Stimulated activated CD8-positive, alpha-beta memory T cell treated with anti-CD3 and anti-CD28 coated beads, Interleukin-15, amount 100 ng/mL, for 24 hours (primary cell): ENCODE measurements around the gene TMEM178A.

Experiments used
- DNase-seq: peaks from one replicate; pipeline ENCODE4 v3.0.0-alpha.2; 2020; ENCODE audit warnings: low read depth

TMEM178A gene

DNA sequence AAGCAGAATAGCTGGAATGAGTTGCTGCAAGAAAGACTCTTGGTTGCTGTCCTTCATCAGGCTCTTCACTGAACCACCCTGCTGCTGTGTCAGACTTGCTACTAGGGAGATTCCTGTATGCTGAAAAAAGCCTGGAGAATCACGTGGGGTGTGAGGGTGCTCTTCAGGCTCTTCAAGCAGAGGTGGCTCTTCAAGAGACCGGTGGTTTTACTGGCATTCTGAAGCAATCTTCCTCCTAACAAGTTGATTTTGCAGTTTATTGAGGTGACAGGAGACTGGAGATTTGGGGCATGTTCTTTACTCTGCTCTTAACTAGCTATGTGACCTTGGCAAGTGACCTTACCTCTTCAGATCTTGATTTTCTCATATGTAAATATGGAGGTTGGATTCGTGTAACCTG lies 14.1 kb downstream of the TMEM178A start:
- DNase-seq = no peak

DNA sequence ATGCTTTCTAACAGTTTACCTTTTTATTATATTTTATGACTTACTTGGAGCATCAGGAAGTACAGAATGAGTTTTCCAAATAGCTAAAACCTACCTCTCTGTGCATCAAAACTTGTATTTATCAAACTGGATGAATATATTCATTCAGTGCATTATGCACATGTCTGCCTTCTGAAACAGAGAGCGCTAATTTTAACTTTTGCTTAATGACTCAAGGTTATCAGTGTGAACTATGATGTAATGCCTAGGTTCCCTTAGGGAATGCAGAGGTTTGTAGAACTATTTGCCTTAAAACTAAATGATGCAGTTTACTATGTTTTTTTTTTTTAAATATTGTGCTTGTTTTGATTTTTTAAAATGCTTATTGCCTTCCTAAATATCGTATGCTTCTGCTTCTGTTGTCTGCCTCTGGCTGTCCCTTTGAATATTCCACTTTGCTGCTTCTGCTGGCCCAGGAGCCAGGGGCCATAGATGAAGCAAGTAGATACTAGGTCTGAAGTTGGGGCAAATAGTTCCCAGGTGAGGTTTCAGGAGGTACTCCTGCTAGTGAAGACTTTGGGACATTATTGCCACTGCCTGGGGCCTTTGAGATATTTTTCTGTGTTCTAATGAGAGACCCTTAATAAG lies 16.5 kb downstream of the TMEM178A start:
- no peak for DNase-seq

DNA sequence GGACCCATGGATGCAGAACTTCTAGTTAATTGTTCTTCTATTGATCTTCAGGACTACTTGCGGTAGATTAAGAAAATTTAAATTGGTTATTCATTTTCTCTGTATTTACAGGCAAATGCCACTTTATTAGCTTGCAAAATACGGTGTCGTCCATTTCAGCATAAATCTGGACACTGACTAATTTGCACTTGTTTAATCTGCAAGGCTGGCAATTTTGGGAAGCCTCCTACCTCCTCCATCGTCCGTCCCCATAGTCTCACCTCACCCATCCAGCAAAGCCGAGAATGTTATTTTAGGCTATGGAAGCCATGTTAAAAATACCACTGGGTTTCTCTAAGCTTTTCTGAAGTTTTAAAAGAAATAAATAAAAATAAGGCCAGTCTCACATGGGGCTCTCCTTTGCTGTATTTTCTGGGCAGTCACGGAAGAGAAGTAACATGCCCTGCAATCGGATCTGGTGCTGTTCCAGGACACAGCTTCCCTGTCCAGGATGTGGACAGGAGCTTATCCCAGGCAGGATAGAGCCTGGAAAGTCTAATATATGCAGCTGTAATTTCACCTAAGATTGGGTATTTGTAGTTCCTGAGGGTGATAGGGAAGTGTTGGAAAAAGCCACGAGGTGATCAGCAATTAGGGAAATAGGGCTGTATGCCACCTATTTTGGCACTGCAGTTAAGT lies 17.4 kb downstream of the TMEM178A start:
- DNase-seq = no peak

DNA sequence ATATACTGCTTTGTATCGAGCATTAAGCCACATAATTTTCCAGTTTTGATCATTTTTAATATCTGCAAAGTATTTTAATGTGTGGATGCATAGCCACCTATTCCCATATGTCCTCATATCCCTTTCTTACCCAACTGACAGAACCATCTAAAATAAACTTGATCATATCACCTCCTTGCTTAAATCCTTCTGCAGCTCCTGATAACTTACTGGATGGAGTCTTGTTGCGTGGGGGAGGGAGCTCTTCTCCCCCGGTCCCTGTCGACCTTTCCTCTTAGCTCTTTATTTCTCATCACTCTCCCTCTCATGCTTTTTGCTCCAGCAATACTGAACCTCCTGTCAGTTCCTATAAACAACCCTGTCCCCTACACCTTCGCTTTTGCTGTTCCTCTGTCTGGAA lies 18.7 kb downstream of the TMEM178A start:
- no peak for DNase-seq

DNA sequence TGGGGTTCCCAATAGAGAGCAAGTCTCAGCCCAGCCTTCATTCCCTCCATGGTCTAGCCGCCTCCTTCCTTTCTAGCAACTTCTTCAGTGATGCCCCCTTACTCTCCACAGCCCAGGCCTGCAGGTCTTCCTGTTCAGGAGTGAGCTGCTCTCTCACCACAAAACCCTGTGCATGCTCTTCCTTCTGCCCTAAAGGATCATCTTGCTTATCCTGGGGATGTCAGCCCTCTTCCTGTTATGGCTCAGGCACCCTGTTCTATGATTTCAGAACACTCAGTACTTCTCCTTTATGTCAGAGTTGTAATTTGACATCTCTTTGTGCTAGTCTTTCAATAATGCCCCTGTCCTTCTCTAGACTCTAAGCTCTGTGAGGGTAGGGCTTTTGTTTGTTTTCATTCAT lies 19.4 kb downstream of the TMEM178A start:
- DNase-seq = no peak

DNA sequence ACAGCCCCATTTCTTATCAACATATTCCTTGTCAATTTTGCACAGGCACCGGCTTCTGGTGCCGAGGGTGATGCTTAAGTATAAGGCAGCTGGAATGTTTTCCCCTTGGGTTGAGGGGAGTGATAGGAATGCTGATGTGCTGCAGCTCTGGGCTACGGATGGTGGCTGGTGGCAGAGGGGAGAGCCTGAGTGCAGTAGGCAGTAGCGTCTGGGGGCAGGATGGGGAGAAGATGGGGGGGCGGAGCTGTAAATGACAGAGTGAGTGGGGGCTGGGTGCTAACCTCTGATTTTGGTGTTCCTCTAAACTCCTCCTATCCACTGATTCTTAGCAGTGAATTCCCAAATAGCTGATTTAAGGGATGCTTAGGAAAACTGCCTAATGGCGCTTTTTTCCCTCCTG lies 20.7 kb downstream of the TMEM178A start:
- no peak for DNase-seq

DNA sequence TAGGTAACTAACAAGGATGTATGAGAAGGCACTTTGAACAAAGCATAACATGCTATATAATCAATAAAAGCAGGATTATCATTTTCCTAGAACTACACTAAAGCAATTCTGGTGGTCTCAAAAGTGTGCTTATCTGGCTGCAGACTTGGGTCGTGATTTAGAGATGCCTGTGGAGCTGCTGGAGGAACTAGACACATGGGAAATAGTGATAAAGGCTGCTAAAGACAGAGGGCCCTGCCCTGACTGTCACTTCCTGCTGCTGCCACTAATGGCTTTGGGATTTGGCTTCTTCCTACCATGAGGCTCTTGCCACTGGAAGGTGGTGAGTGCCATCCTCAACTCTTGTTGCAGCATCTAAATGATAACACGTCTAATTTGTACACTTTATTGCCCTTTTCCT lies 22.5 kb downstream of the TMEM178A start:
- no peak for DNase-seq

DNA sequence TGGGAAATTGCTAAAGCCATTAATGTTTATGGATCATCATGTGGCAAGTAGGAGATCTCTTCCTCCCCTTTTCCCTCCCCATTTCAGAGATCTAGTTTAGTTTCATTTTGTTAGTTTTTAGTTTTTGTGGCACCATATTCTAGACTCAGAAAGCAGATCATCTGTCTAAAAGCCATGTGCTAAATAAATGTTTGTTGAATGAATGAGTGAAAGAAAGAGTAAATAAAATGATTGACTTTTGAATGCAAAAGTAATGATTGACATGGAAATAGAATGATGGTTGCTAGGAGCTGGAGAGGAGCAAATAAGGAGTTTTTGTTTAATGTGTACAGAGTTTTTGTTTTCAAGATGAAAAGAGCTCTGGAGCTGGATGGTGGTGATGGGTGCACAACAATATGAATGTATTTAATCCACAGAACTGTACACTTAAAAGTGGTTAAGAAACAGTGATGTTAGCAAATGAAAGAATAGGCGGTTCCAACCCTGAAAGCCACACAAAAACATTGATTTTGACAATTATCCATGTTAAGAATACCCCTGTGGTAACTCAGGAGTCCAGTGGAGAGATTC lies 23.6 kb downstream of the TMEM178A start:
- no peak for DNase-seq

DNA sequence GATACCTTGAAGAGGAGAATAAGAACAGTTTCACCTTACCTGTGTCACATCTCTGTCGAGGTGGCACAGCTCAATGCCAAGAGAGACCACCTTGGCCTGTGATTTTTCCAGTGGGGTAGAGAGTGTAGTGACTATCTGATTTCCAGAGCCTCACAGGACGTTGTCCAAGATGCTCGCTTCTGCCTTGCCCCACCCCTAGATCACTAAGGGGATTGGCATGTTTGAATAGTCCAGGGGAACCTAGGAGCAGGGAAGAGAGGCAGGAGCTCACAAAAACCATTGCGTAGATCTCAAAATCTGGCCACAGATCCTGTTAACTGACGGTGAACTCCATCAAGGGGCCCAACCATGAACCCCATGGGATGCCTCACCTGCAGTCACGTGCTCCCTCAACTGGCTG lies 24.2 kb downstream of the TMEM178A start:
- DNase-seq = no peak

DNA sequence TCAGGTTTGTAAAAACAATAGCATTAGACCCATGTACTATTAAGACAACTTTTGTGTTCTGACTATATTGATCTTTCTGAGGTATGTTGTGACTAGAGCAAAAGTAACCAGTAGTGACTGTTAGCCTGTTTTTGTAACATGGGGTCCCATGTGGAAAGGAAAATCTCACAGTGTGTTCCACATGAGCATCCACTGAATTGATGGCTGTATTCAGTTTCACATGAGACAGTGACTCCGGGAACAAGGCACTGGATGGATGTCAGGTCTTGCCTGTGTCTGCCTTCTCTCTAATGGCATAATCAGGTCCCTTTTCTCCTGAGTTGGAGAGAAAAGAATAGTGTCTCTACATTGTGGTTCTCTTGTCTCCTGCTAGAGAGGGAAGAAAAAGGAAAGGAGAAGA lies 27.5 kb downstream of the TMEM178A start:
- no peak for DNase-seq

DNA sequence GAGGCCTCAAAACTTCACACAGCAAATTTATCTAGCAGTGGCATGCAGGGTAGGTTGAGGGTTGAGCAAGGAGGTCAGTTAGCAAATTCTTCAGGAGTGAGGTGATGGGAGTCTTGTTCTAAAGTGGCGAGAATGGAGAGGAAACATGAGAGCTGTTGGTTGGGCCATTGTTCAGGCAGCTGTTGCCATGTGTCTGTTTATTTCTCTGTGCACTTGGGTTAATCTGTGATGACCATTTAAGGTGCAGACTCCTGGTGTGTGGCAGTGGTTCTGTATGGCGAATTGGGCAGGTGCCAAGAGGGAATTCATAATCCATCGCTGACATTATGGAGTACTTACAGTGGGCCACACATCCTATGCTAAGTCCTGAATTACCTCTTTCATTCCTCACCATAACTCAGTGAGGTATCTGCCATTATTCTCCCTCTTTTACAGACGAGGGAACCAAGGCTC lies 30.4 kb downstream of the TMEM178A start:
- no peak for DNase-seq

DNA sequence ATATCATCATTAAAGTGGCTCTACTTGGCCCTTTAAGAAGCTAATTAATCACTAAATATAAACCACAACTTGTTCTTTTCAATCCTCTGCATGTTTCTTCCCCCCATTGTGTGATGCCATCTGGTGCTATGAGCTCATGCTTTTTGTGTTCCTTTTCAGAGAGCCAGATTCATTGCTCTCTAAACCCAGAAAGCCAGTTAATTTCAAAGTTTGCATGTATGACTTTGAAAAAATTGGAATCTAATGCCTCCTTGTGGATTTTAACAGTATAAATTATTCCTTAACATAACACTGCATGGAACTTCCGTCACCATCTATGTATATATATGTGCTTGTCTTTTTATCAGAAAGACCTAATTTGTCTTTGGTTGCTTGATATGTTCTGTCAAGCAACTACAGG lies 31.1 kb downstream of the TMEM178A start:
- no peak for DNase-seq

DNA sequence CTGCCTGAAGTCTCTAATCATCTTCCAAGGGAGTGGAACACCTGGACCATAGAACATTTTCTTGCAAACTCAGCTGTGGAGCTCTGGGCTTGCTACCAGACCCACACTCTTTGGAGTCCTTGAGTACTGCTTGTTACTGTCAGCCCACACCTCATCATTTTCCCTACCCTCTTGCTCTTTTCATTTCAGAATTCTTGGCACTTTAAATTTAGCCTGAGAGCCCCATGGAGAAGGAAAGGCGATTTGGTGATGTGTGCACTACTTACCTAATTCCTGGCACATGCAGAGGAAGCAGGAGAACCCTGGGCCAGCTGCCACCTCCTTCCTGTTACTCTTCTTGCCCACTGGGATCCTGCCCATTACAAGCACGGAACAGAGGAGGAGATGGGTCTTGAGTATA lies 31.7 kb downstream of the TMEM178A start:
- DNase-seq = no peak

DNA sequence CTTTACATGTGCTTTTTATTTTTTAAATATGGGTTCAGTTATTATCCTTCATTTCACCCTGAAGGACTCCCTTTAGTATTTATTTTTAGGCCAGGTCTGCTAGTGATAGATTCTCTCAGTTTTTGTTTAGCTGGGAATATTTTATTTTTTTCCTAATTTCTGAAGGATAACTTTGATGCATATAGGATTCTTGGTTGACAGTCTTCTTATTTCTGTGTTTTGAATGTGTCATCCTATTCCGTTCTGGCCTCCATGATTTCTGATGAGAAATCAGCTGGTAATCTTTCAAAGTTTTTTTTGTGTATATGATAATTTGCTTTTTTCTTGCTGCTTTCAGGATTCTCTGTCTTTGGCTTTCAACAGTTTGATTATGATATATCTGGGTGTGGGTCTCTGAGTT lies 35.4 kb downstream of the TMEM178A start:
- DNase-seq = no peak

DNA sequence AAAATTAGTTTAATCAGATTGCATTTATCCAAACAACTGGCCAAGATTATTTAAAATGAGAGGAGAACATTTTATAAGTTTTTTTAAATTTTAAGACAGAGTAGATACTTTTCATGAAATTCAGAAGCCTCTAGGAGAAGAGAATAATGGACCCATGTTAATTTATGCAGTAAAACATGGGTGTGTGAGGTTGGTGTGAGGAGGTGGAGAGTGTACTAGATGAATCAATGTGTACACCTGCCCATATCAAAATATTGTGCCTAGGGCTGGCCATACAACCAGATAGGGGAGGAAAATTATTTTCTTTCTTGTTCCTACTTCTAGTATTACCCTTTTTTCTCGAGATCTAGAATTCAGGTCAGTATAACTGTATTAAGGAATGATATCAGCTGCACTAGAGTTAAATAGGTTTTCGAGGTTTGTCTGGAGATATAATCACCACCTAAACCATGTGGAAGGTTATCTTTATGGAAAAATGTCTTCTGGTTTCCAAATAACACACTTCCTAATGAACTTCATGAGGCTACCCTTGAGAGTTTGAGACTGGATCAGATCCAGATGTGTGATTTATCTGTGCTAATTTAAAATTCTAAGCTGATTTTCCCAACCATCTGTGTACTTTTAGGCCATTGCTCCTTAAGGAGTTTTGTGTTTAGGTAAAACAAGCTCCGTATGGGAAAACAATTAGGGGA lies 37.6 kb downstream of the TMEM178A start:
- no peak for DNase-seq

DNA sequence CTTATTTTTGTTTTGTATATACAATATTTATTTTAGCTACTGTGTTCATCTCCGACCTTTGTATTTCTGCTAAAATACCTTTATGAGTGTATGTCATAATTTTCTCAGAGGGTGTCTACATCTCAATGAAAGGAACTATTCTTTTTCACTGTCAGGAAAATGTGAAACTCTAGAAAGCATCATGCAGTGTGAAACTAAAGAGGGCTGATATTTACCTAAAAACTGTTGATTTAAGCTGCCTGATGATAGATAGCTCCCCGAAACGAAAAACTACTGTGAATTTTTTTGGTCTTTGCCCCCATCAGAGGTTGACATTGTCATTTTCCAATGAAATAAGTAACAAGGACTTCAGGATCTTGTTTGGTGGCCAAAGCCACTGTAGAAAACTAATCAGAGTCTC lies 38.8 kb downstream of the TMEM178A start:
- DNase-seq = no peak

DNA sequence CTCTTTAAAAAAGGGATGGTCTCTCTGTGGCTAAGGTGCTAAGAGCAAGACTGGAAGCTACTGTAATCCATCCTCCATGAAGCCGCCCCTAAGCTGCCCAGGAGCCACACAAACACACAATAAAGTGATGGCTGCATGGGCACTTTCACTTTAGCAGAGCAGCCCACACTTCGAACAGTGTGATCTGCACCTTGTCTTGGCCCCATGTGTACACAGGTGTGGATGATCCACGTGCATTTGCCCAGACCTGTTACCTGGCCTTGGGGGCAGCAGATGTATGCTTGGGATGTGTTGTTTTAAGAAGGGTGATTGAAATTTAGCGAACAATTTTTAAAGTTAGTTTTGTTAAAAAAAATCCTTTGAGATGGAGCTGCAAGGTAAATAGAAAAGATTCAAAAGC lies 39.9 kb downstream of the TMEM178A start:
- no peak for DNase-seq

DNA sequence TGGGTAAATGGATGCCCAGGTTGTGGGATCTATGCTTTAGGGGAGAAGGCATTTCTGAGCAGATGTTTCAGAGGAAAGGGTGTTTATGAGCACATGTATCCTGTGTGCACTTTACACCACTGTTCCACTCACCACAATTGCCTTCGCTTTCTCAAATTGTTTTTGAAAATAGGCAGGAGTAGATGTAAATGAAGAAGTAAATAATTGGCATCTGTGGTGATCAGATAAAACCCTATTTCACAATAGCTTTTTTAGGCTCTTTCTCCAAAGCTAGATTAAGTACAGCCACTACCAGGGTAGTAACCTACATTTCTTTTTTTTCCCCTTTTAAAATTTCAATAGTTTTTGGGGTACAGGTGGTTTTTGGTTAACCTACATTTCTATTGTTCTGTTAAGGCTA lies 40.6 kb downstream of the TMEM178A start:
- no peak for DNase-seq

DNA sequence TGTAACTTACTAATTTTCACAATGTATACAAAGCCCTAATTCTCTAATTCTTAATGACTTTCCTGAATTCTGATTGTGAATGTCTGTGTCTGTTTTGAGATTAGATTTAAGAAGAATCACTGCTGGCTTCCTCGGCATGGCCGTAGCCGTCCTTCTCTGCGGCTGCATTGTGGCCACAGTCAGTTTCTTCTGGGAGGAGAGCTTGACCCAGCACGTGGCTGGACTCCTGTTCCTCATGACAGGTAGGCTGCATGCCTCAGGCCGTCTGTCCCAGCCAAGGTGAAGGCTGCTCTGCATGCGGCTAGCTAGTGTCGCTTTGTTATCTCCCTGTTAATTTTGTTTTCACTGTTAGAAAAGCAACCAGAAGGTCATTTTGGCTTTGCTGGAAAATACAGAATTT lies 41.2 kb downstream of the TMEM178A start:
- DNase-seq = no peak

DNA sequence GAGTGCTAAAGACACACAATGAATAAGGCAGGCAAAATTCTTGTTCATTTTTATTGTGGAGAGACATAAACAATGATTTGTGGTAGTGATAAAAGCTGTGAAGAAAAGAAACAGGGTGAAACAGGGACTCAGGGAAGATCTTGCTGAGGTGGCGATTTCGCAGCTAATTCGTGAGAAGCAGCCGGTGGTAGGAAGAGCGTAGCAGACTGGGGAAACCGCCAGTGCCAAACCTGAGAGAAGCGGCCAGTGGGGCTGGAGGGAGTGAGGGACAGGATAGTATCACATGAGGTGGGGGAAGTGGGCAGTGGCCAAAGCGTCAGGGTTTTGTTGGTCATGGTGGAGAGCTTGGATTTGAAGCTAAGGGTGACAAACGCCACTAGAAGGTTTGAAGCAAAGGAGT lies 42.3 kb downstream of the TMEM178A start:
- DNase-seq = no peak

DNA sequence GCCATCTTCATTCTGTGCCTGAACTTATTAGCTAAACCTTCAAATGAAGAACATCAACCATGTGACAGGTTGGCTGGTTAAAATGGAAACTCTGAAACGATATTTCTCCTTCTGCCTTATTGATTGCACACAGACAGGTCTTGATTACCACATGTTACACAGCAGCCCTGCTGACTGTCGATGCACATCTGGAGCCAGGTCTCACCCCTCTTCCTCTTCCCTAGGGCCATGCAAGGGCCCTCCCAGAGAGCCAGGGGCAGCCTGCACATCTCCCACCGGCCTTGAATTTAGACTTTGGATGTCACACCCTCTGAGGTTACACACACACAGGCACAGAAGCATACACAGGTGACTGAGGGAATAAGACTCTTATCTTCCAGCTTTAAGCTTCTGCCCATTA lies 45.1 kb downstream of the TMEM178A start:
- DNase-seq = no peak

DNA sequence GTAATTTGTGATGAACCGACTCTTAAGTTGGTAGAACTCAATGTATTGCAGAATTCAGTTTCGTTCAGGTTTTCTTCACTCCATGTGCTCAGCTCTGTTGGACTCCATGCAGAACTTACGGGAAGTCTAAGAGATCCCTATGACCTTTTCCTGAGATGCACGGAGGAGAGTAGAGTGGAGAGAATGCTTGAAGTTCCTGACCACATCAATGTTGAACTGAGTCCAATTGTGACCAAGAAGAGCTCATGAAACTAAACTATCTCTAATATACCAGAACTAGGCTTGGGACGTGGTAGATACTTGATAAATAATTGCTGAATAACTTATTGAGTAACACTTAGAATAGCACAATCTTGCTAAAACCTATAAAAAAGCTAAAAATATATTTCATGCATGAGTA lies 47.2 kb downstream of the TMEM178A start:
- no peak for DNase-seq

DNA sequence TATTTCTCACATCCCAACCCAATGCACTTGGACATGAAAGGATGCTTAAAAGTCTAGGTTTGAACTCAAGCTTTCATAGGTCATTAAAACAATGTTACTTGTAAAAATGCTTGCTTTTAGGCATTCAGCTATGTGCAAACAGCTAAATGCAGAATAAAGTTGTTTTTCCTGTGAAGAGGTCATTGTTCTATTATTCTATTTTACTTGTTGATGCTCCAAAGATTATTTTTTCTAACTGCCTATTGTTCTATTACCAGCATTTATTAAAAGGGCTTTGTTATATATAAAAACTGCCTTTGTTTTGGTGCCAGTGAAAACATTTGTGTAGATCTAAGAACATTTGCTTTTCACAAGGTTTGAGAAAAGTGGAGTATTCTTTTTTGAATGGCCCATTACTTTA lies 49.4 kb downstream of the TMEM178A start:
- DNase-seq = no peak
